ENCODE measurements around the gene CD9.
A peak's percentile ranks its signal among the peaks of the same experiment; 100 is the strongest.
"Not testable (repeated sequence)": the region's sequence is repeated elsewhere in the genome, so short reads cannot be mapped to it uniquely, and the experiment has no call there.

The CD9 gene

DNA sequence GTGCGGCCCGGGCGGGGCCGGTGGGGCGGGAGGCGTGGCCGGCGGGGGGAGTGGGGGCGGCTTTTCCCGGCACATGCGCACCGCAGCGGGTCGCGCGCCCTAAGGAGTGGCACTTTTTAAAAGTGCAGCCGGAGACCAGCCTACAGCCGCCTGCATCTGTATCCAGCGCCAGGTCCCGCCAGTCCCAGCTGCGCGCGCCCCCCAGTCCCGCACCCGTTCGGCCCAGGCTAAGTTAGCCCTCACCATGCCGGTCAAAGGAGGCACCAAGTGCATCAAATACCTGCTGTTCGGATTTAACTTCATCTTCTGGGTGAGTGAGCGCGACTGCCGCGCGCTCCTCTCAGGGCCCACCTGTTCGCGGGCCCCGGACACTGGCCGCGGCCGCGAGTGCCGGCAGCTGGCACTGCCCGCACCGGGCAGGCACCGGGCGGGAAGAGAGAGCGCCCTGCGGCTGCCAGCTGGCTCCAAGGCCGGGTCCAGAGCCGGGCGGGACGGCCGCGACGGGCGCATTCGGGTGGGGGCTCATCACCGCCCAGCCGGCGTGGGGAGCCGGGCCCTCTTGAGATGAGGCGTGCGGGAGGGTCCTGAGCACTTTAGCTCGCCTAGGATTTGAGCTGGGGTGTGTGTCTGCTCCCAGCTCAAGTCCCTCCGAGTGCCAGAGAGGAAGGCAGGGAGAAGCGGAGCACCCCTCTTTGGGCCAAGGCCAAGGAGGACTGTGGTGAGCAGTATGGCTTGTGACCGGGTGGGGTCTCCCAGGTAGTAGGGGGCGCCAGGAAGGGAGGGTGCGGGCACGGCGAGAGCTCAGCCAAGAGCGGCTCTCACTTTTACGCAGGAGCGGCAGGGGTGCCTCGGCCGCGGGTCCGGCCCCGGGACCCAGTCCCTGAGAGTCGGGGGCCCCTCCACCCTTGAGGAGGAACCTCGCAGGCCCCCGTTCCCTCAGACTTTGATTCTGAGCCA, at the start of gene CD9:
Gene CD9, plus strand, starts transcription at position 145 of the 957 bp plus-strand sequence. Its CDS starts 100 bp downstream, at position 245.
- Mint-ChIP-seq H3K27me3 (peaks cover 83% of the 10 kb centered on the region), H3K4me3 (peak within 1 kb of the TSS; percentile 11)

GRCh38 chr12:6154730-6155459, 45.3 kb upstream of the CD9 start:
- Mint-ChIP-seq H3K36me3 (no peaks in the 10 kb centered on the region), H3K4me1 (no peaks in the 10 kb centered on the region), H3K27ac (no peak overlapping the region), H3K4me3 (no peak overlapping the region), H3K9me3 (no peaks in the 10 kb centered on the region), H3K27me3 (peaks cover 14% of the 10 kb centered on the region)
- CTCF ChIA-PET, result no interaction called here
- DNase-seq, result no peak

More for the DNA sequence above, at the start of gene CD9:
- Mint-ChIP-seq H3K27ac (peak within 1 kb of the TSS; percentile 65), H3K36me3 (no peaks in the 10 kb centered on the region), H3K4me1 (peaks cover 9% of the 10 kb centered on the region), H3K9me3 (no peaks in the 10 kb centered on the region)
- CTCF ChIA-PET, result interaction anchor here (0.6 to 1.5 kb wide), 3 partner anchors 7 to 83 kb away, joined by 3 to 4 read pairs (median 3); no protein-coding TSS in a partner anchor
- peak; percentile 30 for DNase-seq

GRCh38 chr12:6157482-6157881, 42.7 kb upstream of the CD9 start:
- Mint-ChIP-seq H3K4me1 (no peaks in the 10 kb centered on the region), H3K36me3 (no peaks in the 10 kb centered on the region), H3K9me3 (no peaks in the 10 kb centered on the region), H3K27ac (no peak overlapping the region), H3K27me3 (peaks cover 15% of the 10 kb centered on the region), H3K4me3 (no peak overlapping the region)
- no peak for DNase-seq
- CTCF ChIA-PET, result no interaction called here

- DNase-seq, result no peak
- H3K4me3 Mint-ChIP-seq, result no peak overlapping the region
- H3K27ac Mint-ChIP-seq, result no peak overlapping the region
- no peaks in the 10 kb centered on the region for H3K36me3 Mint-ChIP-seq
- peaks cover 15% of the 10 kb centered on the region for H3K27me3 Mint-ChIP-seq
- CTCF ChIA-PET, result no interaction called here
- no peaks in the 10 kb centered on the region for H3K9me3 Mint-ChIP-seq
- H3K4me1 Mint-ChIP-seq, result no peaks in the 10 kb centered on the region
Observed at GRCh38 chr12:6158255-6158654, 41.9 kb upstream of the CD9 start.

GRCh38 chr12:6158749-6159148, 41.5 kb upstream of the CD9 start:
- Mint-ChIP-seq H3K4me1 (no peaks in the 10 kb centered on the region), H3K27ac (no peak overlapping the region), H3K27me3 (peaks cover 15% of the 10 kb centered on the region), H3K4me3 (no peak overlapping the region), H3K36me3 (no peaks in the 10 kb centered on the region), H3K9me3 (no peaks in the 10 kb centered on the region)
- DNase-seq, result no peak
- CTCF ChIA-PET, result no interaction called here

- peaks cover 15% of the 10 kb centered on the region for H3K27me3 Mint-ChIP-seq
- DNase-seq, H3K36me3 Mint-ChIP-seq, H3K9me3 Mint-ChIP-seq, H3K4me1 Mint-ChIP-seq, CTCF ChIA-PET, H3K27ac Mint-ChIP-seq, H3K4me3 Mint-ChIP-seq: not testable (repeated sequence)
Observed at GRCh38 chr12:6159166-6160011, 40.8 kb upstream of the CD9 start.

- DNase-seq, H3K9me3 Mint-ChIP-seq, CTCF ChIA-PET, H3K4me1 Mint-ChIP-seq, H3K27me3 Mint-ChIP-seq, H3K4me3 Mint-ChIP-seq, H3K27ac Mint-ChIP-seq, H3K36me3 Mint-ChIP-seq: not testable (repeated sequence)
Observed at GRCh38 chr12:6160049-6160649, 40.1 kb upstream of the CD9 start.

- H3K4me1 Mint-ChIP-seq, result peaks cover 3% of the 10 kb centered on the region
- peaks cover 8% of the 10 kb centered on the region for H3K27me3 Mint-ChIP-seq
- CTCF ChIA-PET, result interaction anchor here (1.1 to 1.2 kb wide), 2 partner anchors 16 to 20 kb away, joined by 3 read pairs; no protein-coding TSS in a partner anchor
- H3K4me3 Mint-ChIP-seq, result no peak overlapping the region
- no peak for DNase-seq
- no peaks in the 10 kb centered on the region for H3K36me3 Mint-ChIP-seq
- H3K27ac Mint-ChIP-seq, result no peak overlapping the region
- no peaks in the 10 kb centered on the region for H3K9me3 Mint-ChIP-seq
Observed at GRCh38 chr12:6161124-6161882, 38.9 kb upstream of the CD9 start.

GRCh38 chr12:6163416-6164060, 36.7 kb upstream of the CD9 start:
- no peak overlapping the region for H3K27ac Mint-ChIP-seq
- H3K9me3 Mint-ChIP-seq, result no peaks in the 10 kb centered on the region
- CTCF ChIA-PET, result no interaction called here
- DNase-seq, result no peak
- H3K4me3 Mint-ChIP-seq, result no peak overlapping the region
- peaks cover 12% of the 10 kb centered on the region for H3K27me3 Mint-ChIP-seq
- H3K4me1 Mint-ChIP-seq, result peaks cover 19% of the 10 kb centered on the region
- no peaks in the 10 kb centered on the region for H3K36me3 Mint-ChIP-seq

DNA sequence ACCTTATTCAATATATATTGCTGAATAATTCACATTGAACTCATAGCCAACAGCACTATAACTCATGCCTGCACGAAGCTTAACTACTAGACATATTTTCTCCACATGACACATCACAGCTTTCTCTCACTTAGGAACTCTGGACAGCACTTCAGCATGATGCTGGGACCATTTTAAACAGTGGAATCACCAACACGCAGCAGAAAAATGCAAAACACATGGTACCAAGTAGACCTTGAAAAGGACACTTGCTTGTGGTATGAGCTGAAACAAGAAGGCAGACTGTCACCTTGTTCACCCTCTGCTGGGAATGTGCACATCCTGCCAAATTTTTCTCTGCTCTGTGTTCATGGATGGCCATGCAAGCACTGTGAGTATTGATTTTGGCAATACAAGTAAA, 34.8 kb upstream of the CD9 start:
- Mint-ChIP-seq H3K4me1 (peaks cover 27% of the 10 kb centered on the region), H3K9me3 (no peaks in the 10 kb centered on the region), H3K4me3 (no peak overlapping the region), H3K36me3 (no peaks in the 10 kb centered on the region), H3K27ac (no peak overlapping the region), H3K27me3 (peaks cover 14% of the 10 kb centered on the region)
- CTCF ChIA-PET, result no interaction called here
- DNase-seq, result no peak

DNA sequence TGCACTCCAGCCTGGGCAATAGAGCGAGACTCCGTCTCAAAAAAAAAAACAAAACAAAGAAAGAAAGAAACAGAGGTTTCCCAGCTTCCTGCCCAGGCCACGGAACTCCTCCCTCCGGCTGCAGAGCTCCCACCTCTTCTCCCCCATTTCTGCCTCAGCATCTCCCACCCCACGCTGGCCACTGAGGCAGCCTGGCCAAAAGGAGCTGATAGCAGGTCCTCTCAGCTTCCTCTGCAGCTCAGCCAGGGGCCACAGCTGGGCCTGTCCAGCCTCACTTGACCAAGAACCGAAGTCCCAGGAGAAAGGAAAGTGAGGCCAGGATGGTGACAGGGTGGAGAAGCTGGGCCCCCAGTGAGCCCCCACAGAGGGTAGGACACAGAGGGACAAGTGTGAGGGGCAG, 33.4 kb upstream of the CD9 start:
- H3K4me1 Mint-ChIP-seq, result peaks cover 27% of the 10 kb centered on the region
- H3K4me3 Mint-ChIP-seq, result no peak overlapping the region
- no peak for DNase-seq
- no peaks in the 10 kb centered on the region for H3K36me3 Mint-ChIP-seq
- H3K27ac Mint-ChIP-seq, result peak overlapping the region; percentile 37
- no peaks in the 10 kb centered on the region for H3K9me3 Mint-ChIP-seq
- H3K27me3 Mint-ChIP-seq, result peaks cover 16% of the 10 kb centered on the region
- CTCF ChIA-PET, result interaction anchor here (1.4 kb wide), 1 partner anchor 95 kb away, joined by 3 read pairs; no protein-coding TSS in a partner anchor

- peaks cover 22% of the 10 kb centered on the region for H3K27me3 Mint-ChIP-seq
- H3K36me3 Mint-ChIP-seq, result no peaks in the 10 kb centered on the region
- H3K4me3 Mint-ChIP-seq, result no peak overlapping the region
- CTCF ChIA-PET, result interaction anchor here (1.4 kb wide), 1 partner anchor 96 kb away, joined by 3 read pairs; no protein-coding TSS in a partner anchor
- H3K4me1 Mint-ChIP-seq, result peaks cover 27% of the 10 kb centered on the region
- DNase-seq, result peak; percentile 46
- no peak overlapping the region for H3K27ac Mint-ChIP-seq
- H3K9me3 Mint-ChIP-seq, result no peaks in the 10 kb centered on the region
Observed at GRCh38 chr12:6167327-6168280, 32.6 kb upstream of the CD9 start.
